ENCODE data around the gene OOSP4B.

DNA sequence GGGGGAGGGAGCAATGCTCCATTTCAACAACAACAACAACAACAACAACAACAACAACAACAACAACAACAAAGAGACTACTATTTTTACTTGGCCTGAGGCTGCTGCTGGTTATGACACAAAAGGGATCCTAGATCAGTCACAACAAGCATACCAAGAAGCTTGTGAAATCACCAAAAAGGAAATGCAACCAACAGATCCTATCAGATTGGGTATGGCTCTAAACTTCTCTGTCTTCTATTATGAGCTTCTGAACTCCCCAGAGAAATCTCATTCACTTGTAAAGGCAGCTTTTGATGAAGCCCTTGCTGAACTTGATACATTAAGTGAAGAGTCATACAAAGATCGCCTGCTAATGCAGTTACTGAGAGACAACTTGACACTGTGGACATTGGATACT lies 61.0 kb downstream of the OOSP4B start:
- TF ChIP-seq, protein P1, sequence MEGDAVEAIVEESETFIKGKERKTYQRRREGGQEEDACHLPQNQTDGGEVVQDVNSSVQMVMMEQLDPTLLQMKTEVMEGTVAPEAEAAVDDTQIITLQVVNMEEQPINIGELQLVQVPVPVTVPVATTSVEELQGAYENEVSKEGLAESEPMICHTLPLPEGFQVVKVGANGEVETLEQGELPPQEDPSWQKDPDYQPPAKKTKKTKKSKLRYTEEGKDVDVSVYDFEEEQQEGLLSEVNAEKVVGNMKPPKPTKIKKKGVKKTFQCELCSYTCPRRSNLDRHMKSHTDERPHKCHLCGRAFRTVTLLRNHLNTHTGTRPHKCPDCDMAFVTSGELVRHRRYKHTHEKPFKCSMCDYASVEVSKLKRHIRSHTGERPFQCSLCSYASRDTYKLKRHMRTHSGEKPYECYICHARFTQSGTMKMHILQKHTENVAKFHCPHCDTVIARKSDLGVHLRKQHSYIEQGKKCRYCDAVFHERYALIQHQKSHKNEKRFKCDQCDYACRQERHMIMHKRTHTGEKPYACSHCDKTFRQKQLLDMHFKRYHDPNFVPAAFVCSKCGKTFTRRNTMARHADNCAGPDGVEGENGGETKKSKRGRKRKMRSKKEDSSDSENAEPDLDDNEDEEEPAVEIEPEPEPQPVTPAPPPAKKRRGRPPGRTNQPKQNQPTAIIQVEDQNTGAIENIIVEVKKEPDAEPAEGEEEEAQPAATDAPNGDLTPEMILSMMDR (IDR thresholded peaks at IDR 0.05; ENCODE audit: insufficient read depth, low read depth, low read length): no peak
- TF ChIP-seq EZH2 (IDR thresholded peaks at IDR 0.05; ENCODE audit: insufficient read depth, low read length): no peak

Data from astrocyte (in vitro differentiated cells and primary cell).